Fibroblast of the aortic adventitia (primary cell): ENCODE measurements around the gene PBX1. TPM values are rescaled to one million over a fixed set of nuclear protein-coding genes. Genes with fewer than 3 reads are reported as not detected.
A peak's percentile ranks its signal among the peaks of the same experiment; 100 is the strongest.

Experiments used
- DNase-seq: peaks from one replicate; pipeline ENCODE4 v3.0.0-alpha.2; 2010; ENCODE audit warnings: low read depth
- H3K4me3 ChIP-seq: 2 replicates; pipeline ENCODE4 v1.5.1; 2011; ENCODE audit warnings: low read depth, mild to moderate bottlenecking, control low read depth, low read length, moderate library complexity
- CTCF ChIP-seq: IDR thresholded peaks from 2 replicates; pipeline ENCODE4 v1.5.1; 2011; ENCODE audit warnings: mild to moderate bottlenecking, low read length, control low read depth, inconsistent platforms; ENCODE audit not compliant: insufficient read depth
- total RNA-seq: library from RNA; depleted of rRNA; stranded (reverse); fragments of >200 nt; gene quantifications from 2 replicates; pipeline ENCODE4 v1.2.3, GENCODE V29; 2012; ENCODE audit warnings: low replicate concordance

Gene PBX1
- total RNA-seq, 1 donor, result 95.6 TPM

GRCh38 chr1:164770131-164770529 is 211.1 kb downstream of the PBX1 start:
- no peak for DNase-seq
- TF ChIP-seq CTCF, result no peak
- H3K4me3 ChIP-seq, result no peak overlapping the region

DNA sequence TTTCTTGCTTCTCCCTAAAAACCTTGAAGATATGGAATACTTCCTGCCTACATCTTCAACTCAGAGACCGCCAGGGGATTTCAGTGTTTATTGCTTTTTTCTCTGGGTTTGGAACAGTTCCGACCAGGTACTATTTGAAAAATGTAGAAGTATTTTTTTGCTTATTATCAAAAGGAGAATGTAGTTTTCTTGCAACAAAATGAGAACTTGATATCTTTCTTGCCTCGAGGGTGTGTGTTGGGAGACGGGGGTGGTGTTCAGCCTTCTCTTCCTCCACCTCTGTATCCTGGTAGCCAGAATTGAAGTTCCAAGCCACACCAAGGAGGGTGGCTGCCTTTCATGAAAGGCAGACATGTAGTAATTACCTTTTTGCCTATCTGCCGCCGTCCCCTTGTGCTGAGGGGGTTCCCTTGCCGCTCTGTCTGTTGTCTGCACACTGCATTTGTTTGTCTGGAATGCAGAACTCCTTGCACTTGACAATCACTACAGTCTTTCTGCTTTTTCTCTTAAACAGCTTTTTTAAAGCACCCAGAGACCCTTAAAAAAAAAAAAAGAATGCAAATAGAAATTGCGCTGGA is 212.1 kb downstream of the PBX1 start:
- H3K4me3 ChIP-seq, result no peak overlapping the region

DNA sequence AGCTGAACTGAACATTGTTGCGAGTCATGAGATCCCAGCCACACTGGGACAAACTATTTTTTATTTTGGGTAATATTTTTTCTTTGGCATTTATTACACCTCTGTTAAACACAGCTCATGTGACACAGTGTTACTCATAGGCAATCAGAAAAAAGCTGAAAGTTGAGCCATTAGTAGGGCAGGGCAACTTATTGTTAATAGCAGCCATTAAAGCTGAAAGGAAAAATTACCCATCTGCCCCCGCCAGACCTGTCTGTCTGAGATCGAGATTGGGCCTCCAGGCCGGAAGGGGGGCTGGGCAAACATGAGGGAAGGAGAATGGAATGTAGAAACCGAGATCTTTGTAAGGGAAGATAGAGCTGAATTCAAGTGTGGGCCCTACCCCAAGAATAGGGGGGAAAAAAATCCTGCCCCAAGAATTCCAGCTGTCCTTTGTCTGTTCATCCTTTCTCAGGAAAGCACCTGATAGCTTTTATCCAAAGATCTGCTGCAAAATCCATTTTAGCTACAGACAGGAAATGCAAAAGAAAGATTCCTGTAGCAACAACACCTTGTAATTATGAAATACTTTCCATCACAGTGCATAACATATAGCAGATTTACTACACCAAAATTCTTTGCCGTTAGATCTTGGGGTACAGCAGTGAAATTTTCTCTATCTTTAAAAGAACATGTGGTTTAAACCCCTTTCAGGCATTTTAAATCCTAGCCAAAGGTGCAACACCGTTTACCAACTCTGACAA is 212.8 kb downstream of the PBX1 start:
- H3K4me3 ChIP-seq, result no peak overlapping the region
- peak; percentile 92 for DNase-seq
- no peak for TF ChIP-seq CTCF

More for the DNA sequence above, 212.1 kb downstream of the PBX1 start:
- no peak for TF ChIP-seq CTCF
- peak; percentile 60 for DNase-seq

GRCh38 chr1:164772635-164773034 is 213.7 kb downstream of the PBX1 start:
- peak; percentile 93 for DNase-seq
- no peak overlapping the region for H3K4me3 ChIP-seq
- no peak for TF ChIP-seq CTCF

DNA sequence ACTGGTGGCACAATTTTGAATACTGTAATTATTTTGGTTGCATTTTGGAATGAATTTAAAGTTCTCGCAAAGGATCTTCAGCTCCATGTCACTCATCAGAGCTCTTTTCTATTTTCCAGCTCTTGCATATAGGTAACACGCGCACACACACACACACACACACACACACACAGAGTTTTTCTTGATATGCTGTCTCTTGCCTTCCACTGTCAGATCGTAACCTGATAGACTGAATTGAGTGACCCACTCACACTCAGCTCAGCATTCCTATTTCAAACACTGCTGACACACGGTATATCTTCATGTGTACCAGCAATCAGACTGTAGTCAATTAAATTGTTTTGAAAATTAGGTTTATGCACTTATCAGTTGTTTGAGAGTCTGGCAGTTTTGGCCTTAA is 214.1 kb downstream of the PBX1 start:
- DNase-seq, result no peak
- H3K4me3 ChIP-seq, result no peak overlapping the region
- no peak for TF ChIP-seq CTCF

DNA sequence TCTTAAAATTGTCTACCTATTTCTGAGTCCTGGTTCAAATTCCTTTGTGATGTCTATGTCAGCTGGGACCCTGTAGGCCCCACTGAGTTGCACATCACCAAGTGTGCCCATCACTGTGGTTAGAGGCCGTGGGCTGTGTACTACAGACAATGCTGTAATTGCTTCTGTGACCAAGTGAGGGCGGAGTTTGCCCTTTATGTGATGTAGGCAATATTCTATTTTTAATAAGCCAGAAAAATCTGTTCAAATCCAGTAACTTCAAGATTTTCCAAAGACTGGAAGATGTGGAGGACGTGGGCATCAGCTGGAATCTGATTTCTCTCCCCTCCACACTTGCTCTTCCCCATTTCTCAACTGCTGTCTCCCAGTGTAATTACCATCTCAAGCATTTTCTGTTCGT is 215.4 kb downstream of the PBX1 start:
- no peak overlapping the region for H3K4me3 ChIP-seq
- TF ChIP-seq CTCF, result no peak
- DNase-seq, result no peak
